Measurements from ENCODE around the gene KCNH5. TPM values are rescaled to one million over a fixed set of nuclear protein-coding genes. Genes with fewer than 3 reads are reported as not detected.

Gene KCNH5
- polyA plus RNA-seq, 2 of the 4 experiments (the other 2 are of a cell fraction), result 0.01 TPM; not detected in 1

- DNase-seq (ENCODE audit: low read depth in 1 of 2, low spot score in 1 of 2) (no peak), FAIRE-seq (no peak), ATAC-seq (no peak)
- Histone ChIP-seq H3K9me3 (no peaks in the 10 kb centered on the region), H3K4me2 (no peak overlapping the region), H3K4me1 (no peaks in the 10 kb centered on the region), H3K4me3 (no peak overlapping the region), H3K27ac (no peak overlapping the region)
- ChIA-PET CTCF (no interaction called here), POLR2A (no interaction called here)
- TF ChIP-seq MAFK (IDR thresholded peaks at IDR 0.05; ENCODE audit: partially characterized antibody) (no peak), BHLHE40 (IDR thresholded peaks at IDR 0.05; ENCODE audit: low read depth, low read length) (no peak), PHF8 (IDR thresholded peaks at IDR 0.05; ENCODE audit: borderline replicate concordance, low read depth) (no peak), EHMT2 (IDR thresholded peaks at IDR 0.05; ENCODE audit: low read depth) (no peak), ZFP36 (IDR thresholded peaks at IDR 0.05; ENCODE audit: borderline replicate concordance, partially characterized antibody) (no peak), SREBF2 (IDR thresholded peaks at IDR 0.05) (no peak), MAX (IDR thresholded peaks at IDR 0.05) (no peak), FOSL2 (IDR thresholded peaks at IDR 0.05) (no peak), FOSL2 (CRISPR knock-in tag; IDR thresholded peaks at IDR 0.05) (no peak), REST (IDR thresholded peaks at IDR 0.05) (no peak), CEBPB (IDR thresholded peaks at IDR 0.05) (no peak), CHD4 (IDR thresholded peaks at IDR 0.05; ENCODE audit: borderline replicate concordance) (no peak), CTCF (IDR thresholded peaks at IDR 0.05) (no peak)
- TF ChIP-seq, protein P1, sequence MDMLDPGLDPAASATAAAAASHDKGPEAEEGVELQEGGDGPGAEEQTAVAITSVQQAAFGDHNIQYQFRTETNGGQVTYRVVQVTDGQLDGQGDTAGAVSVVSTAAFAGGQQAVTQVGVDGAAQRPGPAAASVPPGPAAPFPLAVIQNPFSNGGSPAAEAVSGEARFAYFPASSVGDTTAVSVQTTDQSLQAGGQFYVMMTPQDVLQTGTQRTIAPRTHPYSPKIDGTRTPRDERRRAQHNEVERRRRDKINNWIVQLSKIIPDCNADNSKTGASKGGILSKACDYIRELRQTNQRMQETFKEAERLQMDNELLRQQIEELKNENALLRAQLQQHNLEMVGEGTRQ (IDR thresholded peaks at IDR 0.05), result no peak
- TF ChIP-seq, protein P2, sequence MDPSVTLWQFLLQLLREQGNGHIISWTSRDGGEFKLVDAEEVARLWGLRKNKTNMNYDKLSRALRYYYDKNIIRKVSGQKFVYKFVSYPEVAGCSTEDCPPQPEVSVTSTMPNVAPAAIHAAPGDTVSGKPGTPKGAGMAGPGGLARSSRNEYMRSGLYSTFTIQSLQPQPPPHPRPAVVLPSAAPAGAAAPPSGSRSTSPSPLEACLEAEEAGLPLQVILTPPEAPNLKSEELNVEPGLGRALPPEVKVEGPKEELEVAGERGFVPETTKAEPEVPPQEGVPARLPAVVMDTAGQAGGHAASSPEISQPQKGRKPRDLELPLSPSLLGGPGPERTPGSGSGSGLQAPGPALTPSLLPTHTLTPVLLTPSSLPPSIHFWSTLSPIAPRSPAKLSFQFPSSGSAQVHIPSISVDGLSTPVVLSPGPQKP (IDR thresholded peaks at IDR 0.05; ENCODE audit: low read depth, low read length), result no peak
- under 1% methylated on average over 3 of the region's 3 CpGs for WGBS (ENCODE audit: missing lambda C conversion rate)
These were observed 56.3 kb downstream of the KCNH5 start for GRCh38 chr14:62988967-62989366.

GRCh38 chr14:62983821-62984220 lies 61.4 kb downstream of the KCNH5 start:
- no peaks in the 10 kb centered on the region for H3K4me1 ChIP-seq
- ATAC-seq (no peak), FAIRE-seq (no peak), DNase-seq (ENCODE audit: low read depth in 1 of 2, low spot score in 1 of 2) (no peak)
- no peaks in the 10 kb centered on the region for H3K9me3 ChIP-seq
- no peak overlapping the region for H3K4me3 ChIP-seq
- no peak for TF ChIP-seq RCOR1 (IDR thresholded peaks at IDR 0.05; ENCODE audit: low read depth, low read length)
- TF ChIP-seq ZNF302 (CRISPR knock-in tag; IDR thresholded peaks at IDR 0.05), result no peak
- no peak for TF ChIP-seq KDM1A (IDR thresholded peaks at IDR 0.05; ENCODE audit: low read depth)
- no peak for TF ChIP-seq JUNB (IDR thresholded peaks at IDR 0.05)
- TF ChIP-seq EP300 (IDR thresholded peaks at IDR 0.05), result no peak
- no peak for TF ChIP-seq POLR2AphosphoS2 (conservative IDR thresholded peaks at IDR 0.05; ENCODE audit: low read length)
- no peak for TF ChIP-seq KDM5A (IDR thresholded peaks at IDR 0.05)
- no peak for TF ChIP-seq HES2 (IDR thresholded peaks at IDR 0.05)
- no peak for TF ChIP-seq EHMT2 (IDR thresholded peaks at IDR 0.05; ENCODE audit: low read depth)
- CTCF ChIA-PET, result no interaction called here
- H3K27ac ChIP-seq, result no peak overlapping the region
- POLR2A ChIA-PET, result no interaction called here
- no peak overlapping the region for H3K4me2 ChIP-seq

Measured in A549 (cell line).